HepG2 (cell line): ENCODE data around the gene GLB1L3.

ENCODE experiments used
- EED ChIP-seq: sonication (generic); formaldehyde crosslinking; IDR thresholded peaks from 2 replicates; pipeline ENCODE4 v1.5.0; 2020; ENCODE audit warnings: mild to moderate bottlenecking, missing genetic modification reagents
- EP300 ChIP-seq, 3 experiments: sonication (generic) in 1 of 3; formaldehyde crosslinking in 1 of 3; IDR thresholded peaks; 2 replicates each; pipeline versions ENCODE4 v1.5.1 to v1.6.1; 2011 to 2020; ENCODE audit warnings: low read depth in 2 of 3, low read length in 2 of 3, borderline replicate concordance in 1 of 3, improper control_type of control experiment in 1 of 3, mild to moderate bottlenecking in 1 of 3, missing genetic modification reagents in 1 of 3, moderate library complexity in 1 of 3
- MATR3 ChIP-seq: sonication (generic); formaldehyde crosslinking; IDR thresholded peaks from 2 replicates; pipeline ENCODE4 v1.4.0; 2020; ENCODE audit warnings: missing genetic modification reagents
- MXI1 ChIP-seq: IDR thresholded peaks from 3 replicates; pipeline ENCODE4 v1.6.1; 2012; ENCODE audit warnings: low read depth, low read length, inconsistent platforms, borderline replicate concordance
- NFE2L1 ChIP-seq: sonication (generic); formaldehyde crosslinking; IDR thresholded peaks from 2 replicates; pipeline ENCODE4 v1.4.0; 2020; ENCODE audit warnings: missing genetic modification reagents, mild to moderate bottlenecking, borderline replicate concordance
- POLR2AphosphoS5 ChIP-seq: IDR thresholded peaks from 2 replicates; pipeline ENCODE4 v1.6.1; 2012; ENCODE audit warnings: low read depth, low read length
- PTBP1 ChIP-seq: fragments of 200-400 bp; formaldehyde crosslinking; IDR thresholded peaks from 2 replicates; pipeline ENCODE4 v1.6.1; 2018; ENCODE audit warnings: low read length, low read depth; ENCODE audit not compliant: poor library complexity, severe bottlenecking
- RAD21 ChIP-seq: fragments of 450-650 bp; formaldehyde crosslinking; IDR thresholded peaks from 2 replicates; pipeline ENCODE4 v1.5.0; 2020; ENCODE audit warnings: mild to moderate bottlenecking
- ZNF569 ChIP-seq: sonication (generic); formaldehyde crosslinking; IDR thresholded peaks from 2 replicates; pipeline ENCODE4 v1.5.0; 2020; ENCODE audit warnings: mild to moderate bottlenecking, missing genetic modification reagents, moderate library complexity, borderline replicate concordance
- TF ChIP-seq, protein P1 (sequence below): sonication (generic); formaldehyde crosslinking; IDR thresholded peaks from 2 replicates; pipeline ENCODE4 v1.5.0; 2020; ENCODE audit warnings: mild to moderate bottlenecking, missing genetic modification reagents, borderline replicate concordance
- TF ChIP-seq, protein P2 (sequence below): sonication (generic); formaldehyde crosslinking; IDR thresholded peaks from 2 replicates; pipeline ENCODE4 v1.5.0; 2020; ENCODE audit warnings: mild to moderate bottlenecking, missing genetic modification reagents, moderate library complexity
- TF ChIP-seq, protein P3 (sequence below), 2 experiments: IDR thresholded peaks; 2 replicates each; pipeline ENCODE4 v1.6.1; 2011 to 2012; ENCODE audit warnings: low read length in 2 of 2, borderline replicate concordance in 1 of 2, low read depth in 1 of 2, mild to moderate bottlenecking in 1 of 2, moderate library complexity in 1 of 2

DNA sequence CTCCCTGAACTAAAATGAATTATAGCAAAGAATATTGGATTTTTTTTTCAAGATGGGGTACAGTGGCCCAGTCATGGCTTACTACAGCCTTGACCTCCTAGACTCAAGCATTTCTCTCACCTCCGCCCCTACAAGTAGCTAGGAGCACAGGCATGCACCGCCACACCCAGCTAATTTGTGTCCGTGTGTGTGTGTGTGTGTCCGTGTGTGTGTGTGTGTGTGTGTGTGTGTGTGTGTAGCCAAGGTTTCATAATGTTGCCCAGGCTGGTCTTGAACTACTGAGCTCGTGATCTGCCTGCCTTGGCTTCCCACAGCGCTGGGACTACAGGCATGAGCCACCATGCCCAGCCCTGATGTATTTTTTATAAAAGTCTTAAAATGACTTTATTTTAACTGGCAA lies 35.6 kb upstream of the GLB1L3 start:
- TF ChIP-seq MXI1 (no peak), EED (no peak), PTBP1 (no peak), RAD21 (no peak), POLR2AphosphoS5 (no peak), EP300 (IDR thresholded peaks at IDR 0.05; ENCODE audit: low read depth in 2 of 2, low read length in 2 of 2) (no peak), EP300 (CRISPR knock-in tag; IDR thresholded peaks at IDR 0.05; ENCODE audit: borderline replicate concordance) (no peak), NFE2L1 (CRISPR knock-in tag) (no peak), MATR3 (CRISPR knock-in tag) (no peak), ZNF569 (no peak)
- TF ChIP-seq, protein P1, sequence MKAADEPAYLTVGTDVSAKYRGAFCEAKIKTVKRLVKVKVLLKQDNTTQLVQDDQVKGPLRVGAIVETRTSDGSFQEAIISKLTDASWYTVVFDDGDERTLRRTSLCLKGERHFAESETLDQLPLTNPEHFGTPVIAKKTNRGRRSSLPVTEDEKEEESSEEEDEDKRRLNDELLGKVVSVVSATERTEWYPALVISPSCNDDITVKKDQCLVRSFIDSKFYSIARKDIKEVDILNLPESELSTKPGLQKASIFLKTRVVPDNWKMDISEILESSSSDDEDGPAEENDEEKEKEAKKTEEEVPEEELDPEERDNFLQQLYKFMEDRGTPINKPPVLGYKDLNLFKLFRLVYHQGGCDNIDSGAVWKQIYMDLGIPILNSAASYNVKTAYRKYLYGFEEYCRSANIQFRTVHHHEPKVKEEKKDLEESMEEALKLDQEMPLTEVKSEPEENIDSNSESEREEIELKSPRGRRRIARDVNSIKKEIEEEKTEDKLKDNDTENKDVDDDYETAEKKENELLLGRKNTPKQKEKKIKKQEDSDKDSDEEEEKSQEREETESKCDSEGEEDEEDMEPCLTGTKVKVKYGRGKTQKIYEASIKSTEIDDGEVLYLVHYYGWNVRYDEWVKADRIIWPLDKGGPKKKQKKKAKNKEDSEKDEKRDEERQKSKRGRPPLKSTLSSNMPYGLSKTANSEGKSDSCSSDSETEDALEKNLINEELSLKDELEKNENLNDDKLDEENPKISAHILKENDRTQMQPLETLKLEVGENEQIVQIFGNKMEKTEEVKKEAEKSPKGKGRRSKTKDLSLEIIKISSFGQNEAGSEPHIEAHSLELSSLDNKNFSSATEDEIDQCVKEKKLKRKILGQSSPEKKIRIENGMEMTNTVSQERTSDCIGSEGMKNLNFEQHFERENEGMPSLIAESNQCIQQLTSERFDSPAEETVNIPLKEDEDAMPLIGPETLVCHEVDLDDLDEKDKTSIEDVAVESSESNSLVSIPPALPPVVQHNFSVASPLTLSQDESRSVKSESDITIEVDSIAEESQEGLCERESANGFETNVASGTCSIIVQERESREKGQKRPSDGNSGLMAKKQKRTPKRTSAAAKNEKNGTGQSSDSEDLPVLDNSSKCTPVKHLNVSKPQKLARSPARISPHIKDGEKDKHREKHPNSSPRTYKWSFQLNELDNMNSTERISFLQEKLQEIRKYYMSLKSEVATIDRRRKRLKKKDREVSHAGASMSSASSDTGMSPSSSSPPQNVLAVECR = no peak
- TF ChIP-seq, protein P2, sequence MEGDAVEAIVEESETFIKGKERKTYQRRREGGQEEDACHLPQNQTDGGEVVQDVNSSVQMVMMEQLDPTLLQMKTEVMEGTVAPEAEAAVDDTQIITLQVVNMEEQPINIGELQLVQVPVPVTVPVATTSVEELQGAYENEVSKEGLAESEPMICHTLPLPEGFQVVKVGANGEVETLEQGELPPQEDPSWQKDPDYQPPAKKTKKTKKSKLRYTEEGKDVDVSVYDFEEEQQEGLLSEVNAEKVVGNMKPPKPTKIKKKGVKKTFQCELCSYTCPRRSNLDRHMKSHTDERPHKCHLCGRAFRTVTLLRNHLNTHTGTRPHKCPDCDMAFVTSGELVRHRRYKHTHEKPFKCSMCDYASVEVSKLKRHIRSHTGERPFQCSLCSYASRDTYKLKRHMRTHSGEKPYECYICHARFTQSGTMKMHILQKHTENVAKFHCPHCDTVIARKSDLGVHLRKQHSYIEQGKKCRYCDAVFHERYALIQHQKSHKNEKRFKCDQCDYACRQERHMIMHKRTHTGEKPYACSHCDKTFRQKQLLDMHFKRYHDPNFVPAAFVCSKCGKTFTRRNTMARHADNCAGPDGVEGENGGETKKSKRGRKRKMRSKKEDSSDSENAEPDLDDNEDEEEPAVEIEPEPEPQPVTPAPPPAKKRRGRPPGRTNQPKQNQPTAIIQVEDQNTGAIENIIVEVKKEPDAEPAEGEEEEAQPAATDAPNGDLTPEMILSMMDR (CRISPR knock-in tag) = no peak
- TF ChIP-seq, protein P3, sequence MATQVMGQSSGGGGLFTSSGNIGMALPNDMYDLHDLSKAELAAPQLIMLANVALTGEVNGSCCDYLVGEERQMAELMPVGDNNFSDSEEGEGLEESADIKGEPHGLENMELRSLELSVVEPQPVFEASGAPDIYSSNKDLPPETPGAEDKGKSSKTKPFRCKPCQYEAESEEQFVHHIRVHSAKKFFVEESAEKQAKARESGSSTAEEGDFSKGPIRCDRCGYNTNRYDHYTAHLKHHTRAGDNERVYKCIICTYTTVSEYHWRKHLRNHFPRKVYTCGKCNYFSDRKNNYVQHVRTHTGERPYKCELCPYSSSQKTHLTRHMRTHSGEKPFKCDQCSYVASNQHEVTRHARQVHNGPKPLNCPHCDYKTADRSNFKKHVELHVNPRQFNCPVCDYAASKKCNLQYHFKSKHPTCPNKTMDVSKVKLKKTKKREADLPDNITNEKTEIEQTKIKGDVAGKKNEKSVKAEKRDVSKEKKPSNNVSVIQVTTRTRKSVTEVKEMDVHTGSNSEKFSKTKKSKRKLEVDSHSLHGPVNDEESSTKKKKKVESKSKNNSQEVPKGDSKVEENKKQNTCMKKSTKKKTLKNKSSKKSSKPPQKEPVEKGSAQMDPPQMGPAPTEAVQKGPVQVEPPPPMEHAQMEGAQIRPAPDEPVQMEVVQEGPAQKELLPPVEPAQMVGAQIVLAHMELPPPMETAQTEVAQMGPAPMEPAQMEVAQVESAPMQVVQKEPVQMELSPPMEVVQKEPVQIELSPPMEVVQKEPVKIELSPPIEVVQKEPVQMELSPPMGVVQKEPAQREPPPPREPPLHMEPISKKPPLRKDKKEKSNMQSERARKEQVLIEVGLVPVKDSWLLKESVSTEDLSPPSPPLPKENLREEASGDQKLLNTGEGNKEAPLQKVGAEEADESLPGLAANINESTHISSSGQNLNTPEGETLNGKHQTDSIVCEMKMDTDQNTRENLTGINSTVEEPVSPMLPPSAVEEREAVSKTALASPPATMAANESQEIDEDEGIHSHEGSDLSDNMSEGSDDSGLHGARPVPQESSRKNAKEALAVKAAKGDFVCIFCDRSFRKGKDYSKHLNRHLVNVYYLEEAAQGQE (IDR thresholded peaks at IDR 0.05; ENCODE audit: borderline replicate concordance in 1 of 2, low read depth in 1 of 2, low read length in 2 of 2) = no peak
